ENCODE data around the gene CFAP97. TPM values are rescaled to one million over a fixed set of nuclear protein-coding genes. Genes with fewer than 3 reads are reported as not detected.

CFAP97 gene
- polyA plus RNA-seq, 1 experiment = 51.1 TPM

GRCh38 chr4:185118876-185119275 lies 84.9 kb downstream of the CFAP97 start:
- CTCF ChIA-PET = interaction anchor here (2.5 to 3.0 kb wide), 2 partner anchors 16 to 23 kb away, joined by 7 to 13 read pairs; no protein-coding TSS in a partner anchor
- Histone ChIP-seq H3K9me3 (ENCODE audit: control insufficient read depth, insufficient read depth, low read length) (no peaks in the 10 kb centered on the region), H3K4me3 (ENCODE audit: low read depth, low read length) (no peak overlapping the region), H3K27ac (ENCODE audit: low read depth, low read length) (no peak overlapping the region), H3K27me3 (ENCODE audit: control insufficient read depth, insufficient read depth, low read length) (no peaks in the 10 kb centered on the region)
- POLR2A ChIA-PET = no interaction called here
- TF ChIP-seq CTCF (IDR thresholded peaks at IDR 0.05; ENCODE audit: low read depth, low read length) = no peak
- no peak for DNase-seq (ENCODE audit: low read depth, low spot score)

- DNase-seq (ENCODE audit: low read depth, low spot score) = no peak
- no peaks in the 10 kb centered on the region for H3K9me3 ChIP-seq (ENCODE audit: control insufficient read depth, insufficient read depth, low read length)
- H3K27ac ChIP-seq (ENCODE audit: low read depth, low read length) = no peak overlapping the region
- ChIA-PET CTCF (interaction anchor here (1.6 to 3.0 kb wide), 2 partner anchors 21 to 78 kb away, joined by 8 to 13 read pairs; no protein-coding TSS in a partner anchor), POLR2A (no interaction called here)
- H3K4me3 ChIP-seq (ENCODE audit: low read depth, low read length) = no peak overlapping the region
- no peak for TF ChIP-seq CTCF (IDR thresholded peaks at IDR 0.05; ENCODE audit: low read depth, low read length)
- no peaks in the 10 kb centered on the region for H3K27me3 ChIP-seq (ENCODE audit: control insufficient read depth, insufficient read depth, low read length)
Measured at GRCh38 chr4:185117300-185117934, 86.4 kb downstream of the CFAP97 start.

GRCh38 chr4:185115827-185116232 lies 88.0 kb downstream of the CFAP97 start:
- Histone ChIP-seq H3K27me3 (ENCODE audit: control insufficient read depth, insufficient read depth, low read length) (no peaks in the 10 kb centered on the region), H3K4me3 (ENCODE audit: low read depth, low read length) (no peak overlapping the region), H3K27ac (ENCODE audit: low read depth, low read length) (no peak overlapping the region), H3K9me3 (ENCODE audit: control insufficient read depth, insufficient read depth, low read length) (no peaks in the 10 kb centered on the region)
- CTCF ChIA-PET = interaction anchor here (0.6 to 3.0 kb wide), 8 partner anchors 19 to 809 kb away, joined by 3 to 13 read pairs (median 4); no protein-coding TSS in a partner anchor
- no peak for TF ChIP-seq CTCF (IDR thresholded peaks at IDR 0.05; ENCODE audit: low read depth, low read length)
- POLR2A ChIA-PET = no interaction called here
- DNase-seq (ENCODE audit: low read depth, low spot score) = peak; percentile 93

- Histone ChIP-seq H3K4me3 (ENCODE audit: low read depth, low read length) (no peak overlapping the region), H3K27me3 (ENCODE audit: control insufficient read depth, insufficient read depth, low read length) (no peaks in the 10 kb centered on the region), H3K27ac (ENCODE audit: low read depth, low read length) (no peak overlapping the region), H3K9me3 (ENCODE audit: control insufficient read depth, insufficient read depth, low read length) (no peaks in the 10 kb centered on the region)
- ChIA-PET CTCF (no interaction called here), POLR2A (no interaction called here)
- TF ChIP-seq CTCF (IDR thresholded peaks at IDR 0.05; ENCODE audit: low read depth, low read length) = no peak
- no peak for DNase-seq (ENCODE audit: low read depth, low spot score)
Measured at GRCh38 chr4:185113340-185113739, 90.5 kb downstream of the CFAP97 start.

- no peak for TF ChIP-seq CTCF (IDR thresholded peaks at IDR 0.05; ENCODE audit: low read depth, low read length)
- Histone ChIP-seq H3K9me3 (ENCODE audit: control insufficient read depth, insufficient read depth, low read length) (no peaks in the 10 kb centered on the region), H3K27me3 (ENCODE audit: control insufficient read depth, insufficient read depth, low read length) (no peaks in the 10 kb centered on the region), H3K27ac (ENCODE audit: low read depth, low read length) (no peak overlapping the region), H3K4me3 (ENCODE audit: low read depth, low read length) (no peak overlapping the region)
- CTCF ChIA-PET = interaction anchor here (0.6 to 1.0 kb wide), 3 partner anchors 16 to 72 kb away, joined by 3 to 5 read pairs (median 4); no protein-coding TSS in a partner anchor
- peak; percentile 75 for DNase-seq (ENCODE audit: low read depth, low spot score)
- POLR2A ChIA-PET = interaction anchor here (0.6 kb wide), 1 partner anchor 544 kb away, joined by 7 read pairs; no protein-coding TSS in a partner anchor
Measured at GRCh38 chr4:185112104-185112503, 91.7 kb downstream of the CFAP97 start.

Measured in AG04450 (cell line).